Measurements from ENCODE around the gene LRRC7.
"Not testable (repeated sequence)": the region's sequence is repeated elsewhere in the genome, so short reads cannot be mapped to it uniquely, and the experiment has no call there.

Gene LRRC7

GRCh38 chr1:69940816-69941215 lies 373.1 kb downstream of the LRRC7 start:
- Histone ChIP-seq H3K4me1 (ENCODE audit: control extremely low read depth in 1 of 4, control insufficient read depth in 4 of 4, insufficient read depth in 4 of 4, low read length in 3 of 4) (no peaks in the 10 kb centered on the region), H3K27me3 (replicated peaks in 2 of 5; ENCODE audit: control insufficient read depth in 4 of 5, insufficient read depth in 5 of 5, low read length in 4 of 5) (no peaks in the 10 kb centered on the region), H3K9me3 (ENCODE audit: control extremely low read depth in 1 of 5, control insufficient read depth in 4 of 5, insufficient read depth in 2 of 5, low read depth in 1 of 5, low read length in 4 of 5) (no peaks in the 10 kb centered on the region), H3K4me3 (ENCODE audit: control insufficient read depth in 1 of 7, extremely low read depth in 1 of 7, insufficient read depth in 4 of 7, low read depth in 2 of 7, low read length in 6 of 7) (no peak overlapping the region), H3K27ac (ENCODE audit: insufficient read depth in 1 of 2, low read depth in 1 of 2, low read length in 2 of 2, poor library complexity in 1 of 2, severe bottlenecking in 2 of 2) (no peak overlapping the region), H3K36me3 (ENCODE audit: control insufficient read depth in 4 of 4, insufficient read depth in 4 of 4, low read length in 3 of 4) (no peaks in the 10 kb centered on the region)
- POLR2A ChIA-PET = no interaction called here
- 95% methylated on average over 2 of the region's 3 CpGs for WGBS (ENCODE audit: insufficient coverage)
- CTCF ChIA-PET = interaction anchor here (0.9 kb wide), 1 partner anchor 8 kb away, joined by 3 read pairs; no protein-coding TSS in a partner anchor
- DNase-seq = no peak

- Histone ChIP-seq H3K27me3 (replicated peaks in 2 of 5; ENCODE audit: control insufficient read depth in 4 of 5, insufficient read depth in 5 of 5, low read length in 4 of 5) (no peaks in the 10 kb centered on the region), H3K4me1 (ENCODE audit: control extremely low read depth in 1 of 4, control insufficient read depth in 4 of 4, insufficient read depth in 4 of 4, low read length in 3 of 4) (no peaks in the 10 kb centered on the region), H3K36me3 (ENCODE audit: control insufficient read depth in 4 of 4, insufficient read depth in 4 of 4, low read length in 3 of 4) (no peaks in the 10 kb centered on the region), H3K9me3 (ENCODE audit: control extremely low read depth in 1 of 5, control insufficient read depth in 4 of 5, insufficient read depth in 2 of 5, low read depth in 1 of 5, low read length in 4 of 5) (no peaks in the 10 kb centered on the region), H3K4me3 (ENCODE audit: control insufficient read depth in 1 of 7, extremely low read depth in 1 of 7, insufficient read depth in 4 of 7, low read depth in 2 of 7, low read length in 6 of 7) (no peak overlapping the region), H3K27ac (ENCODE audit: insufficient read depth in 1 of 2, low read depth in 1 of 2, low read length in 2 of 2, poor library complexity in 1 of 2, severe bottlenecking in 2 of 2) (no peak overlapping the region)
- CTCF ChIA-PET = no interaction called here
- no peak for DNase-seq
- WGBS (ENCODE audit: insufficient coverage) = 83% methylated on average over 2 of the region's 3 CpGs
- POLR2A ChIA-PET = no interaction called here
Measured at GRCh38 chr1:69943030-69943429, 375.3 kb downstream of the LRRC7 start.

GRCh38 chr1:69946935-69947334 lies 379.2 kb downstream of the LRRC7 start:
- no peaks in the 10 kb centered on the region for H3K36me3 ChIP-seq (ENCODE audit: control insufficient read depth in 4 of 4, insufficient read depth in 4 of 4, low read length in 3 of 4)
- H3K27me3 ChIP-seq (replicated peaks in 2 of 5; ENCODE audit: control insufficient read depth in 4 of 5, insufficient read depth in 5 of 5, low read length in 4 of 5) = no peaks in the 10 kb centered on the region
- no peaks in the 10 kb centered on the region for H3K9me3 ChIP-seq (ENCODE audit: control extremely low read depth in 1 of 5, control insufficient read depth in 4 of 5, insufficient read depth in 2 of 5, low read depth in 1 of 5, low read length in 4 of 5)
- H3K4me3 ChIP-seq (ENCODE audit: control insufficient read depth in 1 of 7, extremely low read depth in 1 of 7, insufficient read depth in 4 of 7, low read depth in 2 of 7, low read length in 6 of 7) = no peak overlapping the region
- no peak overlapping the region for H3K27ac ChIP-seq (ENCODE audit: insufficient read depth in 1 of 2, low read depth in 1 of 2, low read length in 2 of 2, poor library complexity in 1 of 2, severe bottlenecking in 2 of 2)
- WGBS (ENCODE audit: insufficient coverage) = 92% methylated on average over 1 of the region's 2 CpGs
- POLR2A ChIA-PET = no interaction called here
- H3K4me1 ChIP-seq (ENCODE audit: control extremely low read depth in 1 of 4, control insufficient read depth in 4 of 4, insufficient read depth in 4 of 4, low read length in 3 of 4) = no peaks in the 10 kb centered on the region
- no peak for DNase-seq
- CTCF ChIA-PET = no interaction called here

- Histone ChIP-seq H3K4me3 (ENCODE audit: control insufficient read depth in 1 of 7, extremely low read depth in 1 of 7, insufficient read depth in 4 of 7, low read depth in 2 of 7, low read length in 6 of 7) (no peak overlapping the region), H3K9me3 (ENCODE audit: control extremely low read depth in 1 of 5, control insufficient read depth in 4 of 5, insufficient read depth in 2 of 5, low read depth in 1 of 5, low read length in 4 of 5) (no peaks in the 10 kb centered on the region), H3K36me3 (ENCODE audit: control insufficient read depth in 4 of 4, insufficient read depth in 4 of 4, low read length in 3 of 4) (no peaks in the 10 kb centered on the region), H3K27me3 (replicated peaks in 2 of 5; ENCODE audit: control insufficient read depth in 4 of 5, insufficient read depth in 5 of 5, low read length in 4 of 5) (no peaks in the 10 kb centered on the region), H3K4me1 (ENCODE audit: control extremely low read depth in 1 of 4, control insufficient read depth in 4 of 4, insufficient read depth in 4 of 4, low read length in 3 of 4) (no peaks in the 10 kb centered on the region), H3K27ac (ENCODE audit: insufficient read depth in 1 of 2, low read depth in 1 of 2, low read length in 2 of 2, poor library complexity in 1 of 2, severe bottlenecking in 2 of 2) (no peak overlapping the region)
- POLR2A ChIA-PET = no interaction called here
- 100% methylated on average over 1 of the region's 3 CpGs for WGBS (ENCODE audit: insufficient coverage)
- no peak for DNase-seq
- CTCF ChIA-PET = no interaction called here
Measured at GRCh38 chr1:69947837-69948236, 380.1 kb downstream of the LRRC7 start.

GRCh38 chr1:69952676-69953075 lies 385.0 kb downstream of the LRRC7 start:
- no peaks in the 10 kb centered on the region for H3K36me3 ChIP-seq (ENCODE audit: control insufficient read depth in 4 of 4, insufficient read depth in 4 of 4, low read length in 3 of 4)
- H3K4me1 ChIP-seq (ENCODE audit: control extremely low read depth in 1 of 4, control insufficient read depth in 4 of 4, insufficient read depth in 4 of 4, low read length in 3 of 4) = no peaks in the 10 kb centered on the region
- POLR2A ChIA-PET = no interaction called here
- no peak for DNase-seq
- no peaks in the 10 kb centered on the region for H3K27me3 ChIP-seq (replicated peaks in 2 of 5; ENCODE audit: control insufficient read depth in 4 of 5, insufficient read depth in 5 of 5, low read length in 4 of 5)
- WGBS (ENCODE audit: insufficient coverage) = no CpG with 5 or more reads among the region's 1 CpG
- CTCF ChIA-PET = no interaction called here
- no peak overlapping the region for H3K27ac ChIP-seq (ENCODE audit: insufficient read depth in 1 of 2, low read depth in 1 of 2, low read length in 2 of 2, poor library complexity in 1 of 2, severe bottlenecking in 2 of 2)
- no peaks in the 10 kb centered on the region for H3K9me3 ChIP-seq (ENCODE audit: control extremely low read depth in 1 of 5, control insufficient read depth in 4 of 5, insufficient read depth in 2 of 5, low read depth in 1 of 5, low read length in 4 of 5)
- no peak overlapping the region for H3K4me3 ChIP-seq (ENCODE audit: control insufficient read depth in 1 of 7, extremely low read depth in 1 of 7, insufficient read depth in 4 of 7, low read depth in 2 of 7, low read length in 6 of 7)

GRCh38 chr1:69962452-69962851 lies 394.7 kb downstream of the LRRC7 start:
- H3K36me3 ChIP-seq (ENCODE audit: control insufficient read depth in 4 of 4, insufficient read depth in 4 of 4, low read length in 3 of 4); H3K4me3 ChIP-seq (ENCODE audit: control insufficient read depth in 1 of 7, extremely low read depth in 1 of 7, insufficient read depth in 4 of 7, low read depth in 2 of 7, low read length in 6 of 7); H3K27me3 ChIP-seq (replicated peaks in 2 of 5; ENCODE audit: control insufficient read depth in 4 of 5, insufficient read depth in 5 of 5, low read length in 4 of 5); H3K9me3 ChIP-seq (ENCODE audit: control extremely low read depth in 1 of 5, control insufficient read depth in 4 of 5, insufficient read depth in 2 of 5, low read depth in 1 of 5, low read length in 4 of 5); DNase-seq; POLR2A ChIA-PET; H3K4me1 ChIP-seq (ENCODE audit: control extremely low read depth in 1 of 4, control insufficient read depth in 4 of 4, insufficient read depth in 4 of 4, low read length in 3 of 4); CTCF ChIA-PET; H3K27ac ChIP-seq (ENCODE audit: insufficient read depth in 1 of 2, low read depth in 1 of 2, low read length in 2 of 2, poor library complexity in 1 of 2, severe bottlenecking in 2 of 2): not testable (repeated sequence)
- no CpG with 5 or more reads among the region's 2 CpGs for WGBS (ENCODE audit: insufficient coverage)

- Histone ChIP-seq H3K27me3 (replicated peaks in 2 of 5; ENCODE audit: control insufficient read depth in 4 of 5, insufficient read depth in 5 of 5, low read length in 4 of 5) (no peaks in the 10 kb centered on the region), H3K36me3 (ENCODE audit: control insufficient read depth in 4 of 4, insufficient read depth in 4 of 4, low read length in 3 of 4) (no peaks in the 10 kb centered on the region), H3K4me1 (ENCODE audit: control extremely low read depth in 1 of 4, control insufficient read depth in 4 of 4, insufficient read depth in 4 of 4, low read length in 3 of 4) (no peaks in the 10 kb centered on the region), H3K27ac (ENCODE audit: insufficient read depth in 1 of 2, low read depth in 1 of 2, low read length in 2 of 2, poor library complexity in 1 of 2, severe bottlenecking in 2 of 2) (no peak overlapping the region), H3K4me3 (ENCODE audit: control insufficient read depth in 1 of 7, extremely low read depth in 1 of 7, insufficient read depth in 4 of 7, low read depth in 2 of 7, low read length in 6 of 7) (no peak overlapping the region), H3K9me3 (ENCODE audit: control extremely low read depth in 1 of 5, control insufficient read depth in 4 of 5, insufficient read depth in 2 of 5, low read depth in 1 of 5, low read length in 4 of 5) (peaks cover 0 to 7% (median 0%) of the 10 kb centered on the region in 5 experiments)
- no peak for DNase-seq
- WGBS (ENCODE audit: insufficient coverage) = 100% methylated on average over 3 of the region's 3 CpGs
- POLR2A ChIA-PET = no interaction called here
- CTCF ChIA-PET = no interaction called here
Measured at GRCh38 chr1:69967245-69967766, 399.6 kb downstream of the LRRC7 start.
